Panc1 (cell line): Measurements from ENCODE around the gene DAG1. TPM values are rescaled to one million over a fixed set of nuclear protein-coding genes. Genes with fewer than 3 reads are reported as not detected.

ENCODE experiments used
- ATAC-seq: fragments of 200-7000 bp; cut with Tn5 transposase; 2 replicates; pipeline ENCODE4 v1.9.1; 2020; ENCODE audit warnings: mild to moderate bottlenecking, moderate library complexity
- BruUV-seq: library from RNA; stranded (reverse); fragments of 400-500 nt; replicated peaks from 2 replicates; lab custom pipeline; 2021; lab: Mats Ljungman, UMichigan
- CTCF ChIA-PET: fragments of 300-600 bp; sonication (Branson Sonifier 250); formaldehyde crosslinking; loops from one replicate; lab custom pipeline; 2022; ENCODE audit warnings: antibody characterized with exemption; lab: Charles Lee
- POLR2A ChIA-PET: fragments of 300-600 bp; sonication (Branson Sonifier 250); formaldehyde crosslinking; loops from one replicate; lab custom pipeline; 2022; ENCODE audit warnings: antibody characterized with exemption; lab: Charles Lee
- DNase-seq: peaks from one replicate; pipeline ENCODE4 v3.0.0-alpha.2; 2010; ENCODE audit warnings: low read depth, low spot score
- H3K27ac ChIP-seq: 2 replicates; pipeline ENCODE4 v1.5.1; 2011; ENCODE audit warnings: mild to moderate bottlenecking, low read length, inconsistent platforms
- H3K27me3 ChIP-seq: fragments of 200-500 bp; sonication (Bioruptor generic); 2 replicates; pipeline ENCODE4 v1.6.0; 2014; ENCODE audit warnings: low read length, inconsistent platforms; ENCODE audit not compliant: control insufficient read depth, insufficient read depth
- H3K36me3 ChIP-seq: fragments of 200-500 bp; sonication (Bioruptor generic); 2 replicates; pipeline ENCODE4 v1.5.1; 2014; ENCODE audit warnings: inconsistent platforms, mild to moderate bottlenecking, low read length, moderate library complexity; ENCODE audit not compliant: control insufficient read depth, insufficient read depth
- H3K4me1 ChIP-seq: 2 replicates; pipeline ENCODE4 v1.5.1; 2011; ENCODE audit warnings: inconsistent platforms, mild to moderate bottlenecking, low read length, moderate library complexity; ENCODE audit not compliant: control insufficient read depth, insufficient read depth
- H3K4me3 ChIP-seq, 2 experiments: 2 replicates each; pipeline ENCODE4 v1.5.1; 2011 to 2012; ENCODE audit warnings: low read depth in 2 of 2, low read length in 2 of 2, mild to moderate bottlenecking in 2 of 2, inconsistent platforms in 1 of 2, moderate library complexity in 1 of 2
- H3K9me3 ChIP-seq: fragments of 200-500 bp; sonication (Bioruptor generic); 2 replicates; pipeline ENCODE4 v1.5.1; 2014; ENCODE audit warnings: low read depth, mild to moderate bottlenecking, inconsistent platforms, low read length, moderate library complexity; ENCODE audit not compliant: control insufficient read depth, insufficient read depth
- SIN3A ChIP-seq: IDR thresholded peaks from 2 replicates; pipeline ENCODE4 v1.6.1; 2012; ENCODE audit warnings: low read depth, mild to moderate bottlenecking, low read length, moderate library complexity, borderline replicate concordance; ENCODE audit not compliant: insufficient read depth
- TCF7L2 ChIP-seq: IDR thresholded peaks from 2 replicates; pipeline ENCODE4 v1.6.1; 2011; ENCODE audit warnings: mild to moderate bottlenecking, low read depth, low read length, inconsistent platforms
- in situ Hi-C: cut with HindIII; loops from 2 replicates; pipeline ENCODE4 v1.10.0; 2016; ENCODE audit warnings: low sequenced_read_pairs, low pct_unique_long_range_greater_than_20kb
- intact Hi-C: fragments of 100-400 bp; cut with micrococcal nuclease; formaldehyde crosslinking; loops from one replicate; pipeline ENCODE4 v1.10.0; 2022; ENCODE audit not compliant: unreplicated experiment
- total RNA-seq: library from RNA; stranded (reverse); gene quantifications from one replicate; pipeline ENCODE4 v1.2.1, GENCODE V29; 2021; ENCODE audit not compliant: unreplicated experiment
- TF ChIP-seq, protein P1 (sequence below): fragments of 450-650 bp; IDR thresholded peaks from 2 replicates; pipeline ENCODE4 v1.5.1; 2017; ENCODE audit warnings: mild to moderate bottlenecking
- TF ChIP-seq, protein P2 (sequence below), 2 experiments: IDR thresholded peaks; 2 replicates each; pipeline ENCODE4 v1.6.1; 2011 to 2012; ENCODE audit warnings: low read depth in 2 of 2, control low read depth in 1 of 2, low read length in 1 of 2, mild to moderate bottlenecking in 1 of 2, moderate library complexity in 1 of 2; ENCODE audit not compliant: insufficient read depth in 1 of 2

Gene DAG1
- total RNA-seq, 1 experiment from 2014 or later: 160 TPM

DNA sequence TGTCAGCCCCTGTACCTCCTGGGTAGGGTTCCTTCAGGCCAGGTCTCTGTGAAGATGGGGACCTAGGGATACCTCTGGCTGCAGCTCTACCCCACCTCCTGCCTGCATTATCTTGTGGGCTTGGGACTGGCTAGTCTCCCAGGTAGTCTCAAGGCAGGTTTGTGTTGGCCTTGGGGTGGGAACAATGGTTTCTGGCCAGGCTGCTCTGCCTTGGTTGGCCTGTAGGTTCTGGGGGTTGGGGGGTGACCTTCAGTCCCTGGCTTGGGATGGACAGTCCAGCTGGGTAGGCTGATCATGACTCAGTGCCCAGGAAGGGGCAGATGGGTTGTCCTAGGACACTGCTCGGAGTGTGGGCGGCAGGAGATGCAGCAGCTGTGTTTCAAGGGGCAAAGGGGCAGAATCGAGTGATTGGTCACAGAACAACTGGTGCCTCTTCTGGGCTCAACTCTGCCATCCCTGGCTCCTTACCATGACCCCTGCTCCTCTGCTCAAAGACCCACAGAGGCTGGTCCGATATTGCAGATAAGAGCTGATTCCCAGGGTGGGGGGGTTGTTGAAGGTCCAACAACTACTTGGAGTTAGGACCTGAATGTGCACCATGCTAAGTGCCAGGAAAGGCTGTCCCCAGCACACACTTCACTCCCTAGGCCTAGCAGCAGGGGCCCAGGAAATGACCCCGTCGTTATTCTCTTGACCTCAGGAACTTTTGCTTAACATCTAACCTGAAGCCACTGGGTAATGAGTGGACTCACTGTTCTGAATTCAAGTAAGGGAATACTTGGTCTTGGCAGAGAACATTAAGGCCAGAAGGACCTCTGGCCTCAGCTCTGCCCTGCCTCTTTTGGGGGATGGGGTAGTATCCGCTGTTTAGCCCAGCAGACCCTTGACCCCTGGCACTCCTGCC, 66.2 kb downstream of the DAG1 start:
- no peak overlapping the region for H3K4me3 ChIP-seq
- TF ChIP-seq, protein P1, sequence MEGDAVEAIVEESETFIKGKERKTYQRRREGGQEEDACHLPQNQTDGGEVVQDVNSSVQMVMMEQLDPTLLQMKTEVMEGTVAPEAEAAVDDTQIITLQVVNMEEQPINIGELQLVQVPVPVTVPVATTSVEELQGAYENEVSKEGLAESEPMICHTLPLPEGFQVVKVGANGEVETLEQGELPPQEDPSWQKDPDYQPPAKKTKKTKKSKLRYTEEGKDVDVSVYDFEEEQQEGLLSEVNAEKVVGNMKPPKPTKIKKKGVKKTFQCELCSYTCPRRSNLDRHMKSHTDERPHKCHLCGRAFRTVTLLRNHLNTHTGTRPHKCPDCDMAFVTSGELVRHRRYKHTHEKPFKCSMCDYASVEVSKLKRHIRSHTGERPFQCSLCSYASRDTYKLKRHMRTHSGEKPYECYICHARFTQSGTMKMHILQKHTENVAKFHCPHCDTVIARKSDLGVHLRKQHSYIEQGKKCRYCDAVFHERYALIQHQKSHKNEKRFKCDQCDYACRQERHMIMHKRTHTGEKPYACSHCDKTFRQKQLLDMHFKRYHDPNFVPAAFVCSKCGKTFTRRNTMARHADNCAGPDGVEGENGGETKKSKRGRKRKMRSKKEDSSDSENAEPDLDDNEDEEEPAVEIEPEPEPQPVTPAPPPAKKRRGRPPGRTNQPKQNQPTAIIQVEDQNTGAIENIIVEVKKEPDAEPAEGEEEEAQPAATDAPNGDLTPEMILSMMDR: no peak
- TF ChIP-seq SIN3A: no peak
- TF ChIP-seq, protein P2, sequence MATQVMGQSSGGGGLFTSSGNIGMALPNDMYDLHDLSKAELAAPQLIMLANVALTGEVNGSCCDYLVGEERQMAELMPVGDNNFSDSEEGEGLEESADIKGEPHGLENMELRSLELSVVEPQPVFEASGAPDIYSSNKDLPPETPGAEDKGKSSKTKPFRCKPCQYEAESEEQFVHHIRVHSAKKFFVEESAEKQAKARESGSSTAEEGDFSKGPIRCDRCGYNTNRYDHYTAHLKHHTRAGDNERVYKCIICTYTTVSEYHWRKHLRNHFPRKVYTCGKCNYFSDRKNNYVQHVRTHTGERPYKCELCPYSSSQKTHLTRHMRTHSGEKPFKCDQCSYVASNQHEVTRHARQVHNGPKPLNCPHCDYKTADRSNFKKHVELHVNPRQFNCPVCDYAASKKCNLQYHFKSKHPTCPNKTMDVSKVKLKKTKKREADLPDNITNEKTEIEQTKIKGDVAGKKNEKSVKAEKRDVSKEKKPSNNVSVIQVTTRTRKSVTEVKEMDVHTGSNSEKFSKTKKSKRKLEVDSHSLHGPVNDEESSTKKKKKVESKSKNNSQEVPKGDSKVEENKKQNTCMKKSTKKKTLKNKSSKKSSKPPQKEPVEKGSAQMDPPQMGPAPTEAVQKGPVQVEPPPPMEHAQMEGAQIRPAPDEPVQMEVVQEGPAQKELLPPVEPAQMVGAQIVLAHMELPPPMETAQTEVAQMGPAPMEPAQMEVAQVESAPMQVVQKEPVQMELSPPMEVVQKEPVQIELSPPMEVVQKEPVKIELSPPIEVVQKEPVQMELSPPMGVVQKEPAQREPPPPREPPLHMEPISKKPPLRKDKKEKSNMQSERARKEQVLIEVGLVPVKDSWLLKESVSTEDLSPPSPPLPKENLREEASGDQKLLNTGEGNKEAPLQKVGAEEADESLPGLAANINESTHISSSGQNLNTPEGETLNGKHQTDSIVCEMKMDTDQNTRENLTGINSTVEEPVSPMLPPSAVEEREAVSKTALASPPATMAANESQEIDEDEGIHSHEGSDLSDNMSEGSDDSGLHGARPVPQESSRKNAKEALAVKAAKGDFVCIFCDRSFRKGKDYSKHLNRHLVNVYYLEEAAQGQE (IDR thresholded peaks at IDR 0.05; ENCODE audit: insufficient read depth in 1 of 2, low read depth in 2 of 2, low read length in 1 of 2): no peak
- no peak for DNase-seq
- H3K9me3 ChIP-seq: no peaks in the 10 kb centered on the region
- in situ Hi-C loops (no loop called here), intact Hi-C loops (no loop called here)
- no peaks in the 10 kb centered on the region for H3K36me3 ChIP-seq
- no TSS peak for BruUV-seq
- CTCF ChIA-PET: no interaction called here
- no peaks in the 10 kb centered on the region for H3K27me3 ChIP-seq
- POLR2A ChIA-PET: interaction anchor here (0.6 kb wide), 1 partner anchor 9 kb away, joined by 3 read pairs; no protein-coding TSS in a partner anchor
- no peak overlapping the region for H3K27ac ChIP-seq
- peaks cover 4% of the 10 kb centered on the region; the same call in 1 of the 2 replicates for H3K4me1 ChIP-seq
- ATAC-seq: no peak

DNA sequence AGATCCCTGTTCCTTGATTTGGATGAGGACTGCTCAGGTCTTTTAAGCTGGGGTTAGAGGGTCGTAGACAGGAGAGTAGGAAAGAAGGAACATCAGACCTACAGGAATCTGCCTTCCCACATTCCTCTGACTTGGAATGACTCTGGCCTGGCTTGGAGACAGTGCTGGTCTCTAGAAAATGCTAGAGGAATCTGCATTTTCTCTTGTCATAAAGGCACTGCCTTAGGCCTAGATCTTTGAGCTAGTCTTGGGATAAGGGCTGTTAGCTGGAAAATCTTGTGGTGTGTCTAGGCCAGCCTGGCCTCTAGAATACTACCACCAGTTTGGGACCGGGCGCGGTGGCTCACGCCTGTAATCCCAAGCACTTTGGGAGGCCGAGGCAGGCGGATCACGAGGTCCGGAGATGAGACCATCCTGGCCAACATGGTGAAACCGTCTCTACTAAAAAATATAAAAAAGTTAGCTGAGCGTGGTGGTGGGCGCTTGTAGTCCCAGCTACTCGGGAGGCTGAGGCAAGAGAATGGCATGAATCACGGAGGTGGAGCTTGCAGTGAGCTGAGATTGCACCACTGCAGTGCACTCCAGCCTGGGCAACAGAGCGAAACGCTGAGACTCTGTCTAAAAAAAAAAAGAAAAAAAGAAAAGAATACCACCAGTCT, 66.9 kb downstream of the DAG1 start:
- ChIA-PET POLR2A (interaction anchor here (0.6 kb wide), 1 partner anchor 10 kb away, joined by 3 read pairs; no protein-coding TSS in a partner anchor), CTCF (interaction anchor here (0.7 kb wide), 2 partner anchors 32 to 130 kb away, joined by 3 to 5 read pairs; no protein-coding TSS in a partner anchor)
- Histone ChIP-seq H3K4me3 (no peak overlapping the region), H3K9me3 (no peaks in the 10 kb centered on the region), H3K27me3 (no peaks in the 10 kb centered on the region), H3K36me3 (no peaks in the 10 kb centered on the region), H3K4me1 (peaks cover 4% of the 10 kb centered on the region; the same call in 1 of the 2 replicates), H3K27ac (no peak overlapping the region)
- BruUV-seq: no TSS peak
- intact Hi-C loops (no loop called here), in situ Hi-C loops (no loop called here)
- no peak for TF ChIP-seq TCF7L2
- ATAC-seq (no peak), DNase-seq (no peak)
